GM12878 (cell line): Measurements from ENCODE around the gene PPM1A.

Experiments used
- MYC ChIP-seq: IDR thresholded peaks from 2 replicates; pipeline ENCODE4 v1.6.1; 2011; ENCODE audit warnings: mild to moderate bottlenecking, low read length, moderate library complexity, inconsistent platforms; ENCODE audit not compliant: insufficient read depth, insufficient replicate concordance, insufficient read length, severe bottlenecking
- POLR2A ChIP-seq: IDR thresholded peaks from 2 replicates; pipeline ENCODE4 v1.6.1; 2011; ENCODE audit warnings: low read depth, mild to moderate bottlenecking, low read length
- POLR2AphosphoS5 ChIP-seq: IDR thresholded peaks from 2 replicates; pipeline ENCODE4 v1.6.1; 2011; ENCODE audit warnings: mild to moderate bottlenecking, low read length, inconsistent platforms
- SIN3A ChIP-seq: IDR thresholded peaks from 2 replicates; pipeline ENCODE4 v1.6.1; 2012; ENCODE audit warnings: low read depth, low read length, improper control_type of control experiment
- USF2 ChIP-seq: IDR thresholded peaks from 2 replicates; pipeline ENCODE4 v1.6.1; 2011; ENCODE audit warnings: low read depth, low read length, improper control_type of control experiment, borderline replicate concordance
- ZNF274 ChIP-seq: IDR thresholded peaks from one replicate; pipeline ENCODE4 v1.8.0; 2011; ENCODE audit not compliant: insufficient read length, insufficient read depth
- TF ChIP-seq, protein P1 (sequence below), 3 experiments: IDR thresholded peaks in 2 of 3; conservative IDR thresholded peaks in 1 of 3; 2 replicates each; pipeline ENCODE4 v1.5.1; 2011; ENCODE audit warnings: low read depth in 3 of 3, low read length in 3 of 3, mild to moderate bottlenecking in 3 of 3, control low read depth in 2 of 3, moderate library complexity in 2 of 3, inconsistent platforms in 1 of 3, mixed read lengths in 1 of 3; ENCODE audit not compliant: control insufficient read depth in 2 of 3, insufficient read depth in 1 of 3; ENCODE audit errors: extremely low read depth in 1 of 3

GRCh38 chr14:60301685-60302084 is 52.7 kb downstream of the PPM1A start:
- TF ChIP-seq POLR2AphosphoS5 = no peak
- TF ChIP-seq USF2 = no peak
- TF ChIP-seq, protein P1, sequence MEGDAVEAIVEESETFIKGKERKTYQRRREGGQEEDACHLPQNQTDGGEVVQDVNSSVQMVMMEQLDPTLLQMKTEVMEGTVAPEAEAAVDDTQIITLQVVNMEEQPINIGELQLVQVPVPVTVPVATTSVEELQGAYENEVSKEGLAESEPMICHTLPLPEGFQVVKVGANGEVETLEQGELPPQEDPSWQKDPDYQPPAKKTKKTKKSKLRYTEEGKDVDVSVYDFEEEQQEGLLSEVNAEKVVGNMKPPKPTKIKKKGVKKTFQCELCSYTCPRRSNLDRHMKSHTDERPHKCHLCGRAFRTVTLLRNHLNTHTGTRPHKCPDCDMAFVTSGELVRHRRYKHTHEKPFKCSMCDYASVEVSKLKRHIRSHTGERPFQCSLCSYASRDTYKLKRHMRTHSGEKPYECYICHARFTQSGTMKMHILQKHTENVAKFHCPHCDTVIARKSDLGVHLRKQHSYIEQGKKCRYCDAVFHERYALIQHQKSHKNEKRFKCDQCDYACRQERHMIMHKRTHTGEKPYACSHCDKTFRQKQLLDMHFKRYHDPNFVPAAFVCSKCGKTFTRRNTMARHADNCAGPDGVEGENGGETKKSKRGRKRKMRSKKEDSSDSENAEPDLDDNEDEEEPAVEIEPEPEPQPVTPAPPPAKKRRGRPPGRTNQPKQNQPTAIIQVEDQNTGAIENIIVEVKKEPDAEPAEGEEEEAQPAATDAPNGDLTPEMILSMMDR (IDR thresholded peaks at IDR 0.05 in 2 of 3, conservative IDR thresholded peaks at IDR 0.05 in 1 of 3; ENCODE audit: control insufficient read depth in 2 of 3, extremely low read depth in 1 of 3, insufficient read depth in 1 of 3, low read depth in 3 of 3, low read length in 3 of 3) = no peak
- TF ChIP-seq SIN3A = no peak
- no peak for TF ChIP-seq MYC
- no peak for TF ChIP-seq ZNF274
- TF ChIP-seq POLR2A = no peak
